SK-N-SH (cell line): ENCODE measurements around the gene PTPN14. TPM values are rescaled to one million over a fixed set of nuclear protein-coding genes. Genes with fewer than 3 reads are reported as not detected.

Experiments used
- CTCF ChIA-PET: fragments of 300-600, 350-600 bp; formaldehyde crosslinking; extraction: SDS; loops from one replicate; lab custom pipeline; 2021; lab: Yijun Ruan, JAX
- POLR2A ChIA-PET: fragments of 350-600 bp; sonication (Branson Sonifier 250); formaldehyde crosslinking; extraction: SDS; loops from one replicate; lab custom pipeline; 2020; ENCODE audit warnings: antibody characterized with exemption, inconsistent platforms; lab: Yijun Ruan, JAX
- DNase-seq: peaks from one replicate; pipeline ENCODE4 v3.0.0; 2012
- H2AFZ ChIP-seq: fragments of 200-600 bp; sonication (generic); 2 replicates; pipeline ENCODE4 v1.8.1; 2016; ENCODE audit warnings: antibody characterized with exemption, mild to moderate bottlenecking, low read depth
- H3F3A ChIP-seq: fragments of 200-600 bp; sonication (generic); replicated peaks from 2 replicates; pipeline ENCODE3; 2016; ENCODE audit warnings: antibody characterized with exemption, mild to moderate bottlenecking; ENCODE audit not compliant: insufficient read depth
- H3K27ac ChIP-seq, 2 experiments: fragments of 200-500 bp in 1 of 2; fragments of 200-600 bp in 1 of 2; sonication (Bioruptor generic) in 1 of 2; sonication (generic), shearing (Covaris generic) in 1 of 2; 2 replicates each; pipeline versions ENCODE4 v1.5.1 to v1.6.1; 2014 to 2016; ENCODE audit warnings: low read depth in 2 of 2, inconsistent platforms in 1 of 2, low read length in 1 of 2, mild to moderate bottlenecking in 1 of 2, mixed read lengths in 1 of 2
- H3K27me3 ChIP-seq: fragments of 200-600 bp; sonication (generic), shearing (Covaris generic); 2 replicates; pipeline ENCODE4 v1.6.1; 2016; ENCODE audit warnings: mixed run types; ENCODE audit not compliant: insufficient read depth
- H3K36me3 ChIP-seq, 2 experiments: fragments of 200-500 bp in 1 of 2; fragments of 200-600 bp in 1 of 2; sonication (Bioruptor generic) in 1 of 2; sonication (generic) in 1 of 2; replicated peaks in 1 of 2; 2 replicates each; pipeline versions ENCODE3 to v1.5.1; 2014 to 2016; ENCODE audit warnings: low read length in 1 of 2, mild to moderate bottlenecking in 1 of 2; ENCODE audit not compliant: insufficient read depth in 2 of 2, control insufficient read depth in 1 of 2
- H3K4me1 ChIP-seq, 2 experiments: fragments of 200-500 bp in 1 of 2; fragments of 200-600 bp in 1 of 2; sonication (Bioruptor generic) in 1 of 2; sonication (generic), shearing (Covaris generic) in 1 of 2; 2 replicates each; pipeline versions ENCODE4 v1.5.1 to v1.6.1; 2014 to 2016; ENCODE audit warnings: low read depth in 1 of 2, low read length in 1 of 2, mixed run types in 1 of 2; ENCODE audit not compliant: insufficient read depth in 2 of 2, control insufficient read depth in 1 of 2
- H3K4me2 ChIP-seq: fragments of 200-600 bp; sonication (generic), shearing (Covaris generic); 2 replicates; pipeline ENCODE4 v1.6.1; 2017; ENCODE audit warnings: mixed run types
- H3K4me3 ChIP-seq, 2 experiments: fragments of 200-500 bp in 1 of 2; fragments of 200-600 bp in 1 of 2; sonication (Bioruptor generic) in 1 of 2; sonication (generic), shearing (Covaris generic) in 1 of 2; 2 replicates each; pipeline versions ENCODE4 v1.5.1 to v1.8.1; 2014 to 2016; ENCODE audit warnings: low read depth in 2 of 2, inconsistent platforms in 1 of 2, low read length in 1 of 2, mild to moderate bottlenecking in 1 of 2, mixed read lengths in 1 of 2, moderate library complexity in 1 of 2
- H3K79me2 ChIP-seq: fragments of 200-600 bp; sonication (generic); 2 replicates; pipeline ENCODE4 v1.8.1; 2017; ENCODE audit warnings: mild to moderate bottlenecking; ENCODE audit not compliant: insufficient read depth
- H3K9ac ChIP-seq: fragments of 200-600 bp; sonication (generic); 2 replicates; pipeline ENCODE4 v1.6.1; 2017; ENCODE audit warnings: mixed run types
- H3K9me2 ChIP-seq: fragments of 200-600 bp; sonication (generic); 2 replicates; pipeline ENCODE4 v1.6.1; 2017; ENCODE audit warnings: mixed run types
- H3K9me3 ChIP-seq: fragments of 200-600 bp; sonication (generic); 2 replicates; pipeline ENCODE4 v1.6.1; 2017; ENCODE audit warnings: mixed run types, mild to moderate bottlenecking, moderate library complexity
- H4K20me1 ChIP-seq: fragments of 200-600 bp; sonication (generic); 2 replicates; pipeline ENCODE4 v1.6.1; 2017; ENCODE audit warnings: mild to moderate bottlenecking, mixed run types; ENCODE audit not compliant: insufficient read depth
- ELF1 ChIP-seq: IDR thresholded peaks from 2 replicates; pipeline ENCODE4 v1.4.0; 2012
- EZH2phosphoT487 ChIP-seq: fragments of 200-600 bp; sonication (generic); IDR thresholded peaks from 2 replicates; pipeline ENCODE4 v1.6.1; 2017; ENCODE audit warnings: low read depth, mixed run types, mild to moderate bottlenecking, antibody characterized with exemption, moderate library complexity, borderline replicate concordance
- FOSL2 ChIP-seq: IDR thresholded peaks from 2 replicates; pipeline ENCODE4 v1.4.0; 2012; ENCODE audit warnings: low read depth, mild to moderate bottlenecking, moderate library complexity, borderline replicate concordance
- FOXM1 ChIP-seq: IDR thresholded peaks from 2 replicates; pipeline ENCODE4 v1.4.0; 2012; ENCODE audit warnings: low read depth, mild to moderate bottlenecking
- MEF2A ChIP-seq: IDR thresholded peaks from 2 replicates; pipeline ENCODE4 v1.4.0; 2012; ENCODE audit warnings: low read depth, borderline replicate concordance
- MXI1 ChIP-seq: IDR thresholded peaks from 2 replicates; pipeline ENCODE4 v1.6.1; 2012; ENCODE audit warnings: mild to moderate bottlenecking, low read depth, low read length, improper control_type of control experiment
- NFIC ChIP-seq: IDR thresholded peaks from 2 replicates; pipeline ENCODE4 v1.4.0; 2012; ENCODE audit warnings: borderline replicate concordance
- NRF1 ChIP-seq: IDR thresholded peaks from 2 replicates; pipeline ENCODE4 v1.6.1; 2012; ENCODE audit warnings: low read depth, mild to moderate bottlenecking, low read length
- RCOR1 ChIP-seq: fragments of 150-350 bp; IDR thresholded peaks from 2 replicates; pipeline ENCODE4 v1.6.1; 2017; ENCODE audit warnings: antibody characterized with exemption, low read length
- SIN3A ChIP-seq: IDR thresholded peaks from 2 replicates; pipeline ENCODE4 v1.6.1; 2012; ENCODE audit warnings: low read depth, mild to moderate bottlenecking, low read length, moderate library complexity, borderline replicate concordance
- TEAD4 ChIP-seq: IDR thresholded peaks from 2 replicates; pipeline ENCODE4 v1.4.0; 2012; ENCODE audit warnings: mild to moderate bottlenecking, borderline replicate concordance; ENCODE audit not compliant: insufficient read depth
- USF2 ChIP-seq: fragments of 150-350 bp; IDR thresholded peaks from 2 replicates; pipeline ENCODE4 v1.6.1; 2017; ENCODE audit warnings: antibody characterized with exemption, low read length, low read depth, borderline replicate concordance
- ZBTB33 ChIP-seq: IDR thresholded peaks from 2 replicates; pipeline ENCODE4 v1.4.0; 2012; ENCODE audit warnings: low read depth, borderline replicate concordance
- WGBS: methylation state at CpG from one replicate; pipeline ENCODE4 v1.1.6; 2017; ENCODE audit warnings: low lambda C conversion rate; 5-methylcytosine and 5-hydroxymethylcytosine counted together
- polyA plus RNA-seq, 3 experiments: library from polyadenylated mRNA; depleted of rRNA; stranded (reverse); fragments of >200 nt; gene quantifications; 2 replicates each; pipeline ENCODE4 v1.2.3, GENCODE V29; 2012
- TF ChIP-seq, protein P1 (sequence below): IDR thresholded peaks from 2 replicates; pipeline ENCODE4 v1.6.1; 2012; ENCODE audit warnings: mild to moderate bottlenecking, low read depth, low read length, moderate library complexity

PTPN14 gene
- polyA plus RNA-seq, 1 of the 3 experiments (the other 2 are of a cell fraction): 12.8 TPM

- no peak overlapping the region for H3K4me3 ChIP-seq
- 95% methylated on average over 12 of the region's 12 CpGs for WGBS
- no peaks in the 10 kb centered on the region for H3K9me3 ChIP-seq
- no peaks in the 10 kb centered on the region for H3F3A ChIP-seq
- no peak overlapping the region for H3K9ac ChIP-seq
- CTCF ChIA-PET: interaction anchor here (0.9 to 13.9 kb wide), 24 partner anchors 9 to 1196 kb away, joined by 3 to 393 read pairs (median 18); no protein-coding TSS in a partner anchor
- no peaks in the 10 kb centered on the region for H3K79me2 ChIP-seq
- H3K36me3 ChIP-seq: peaks cover 0 to 33% of the 10 kb centered on the region in 2 experiments
- H3K9me2 ChIP-seq: no peaks in the 10 kb centered on the region
- H3K4me2 ChIP-seq: no peak overlapping the region
- DNase-seq: no peak
- POLR2A ChIA-PET: interaction anchor here (0.5 kb wide), 1 partner anchor 8 kb away, joined by 3 read pairs; no protein-coding TSS in a partner anchor
- no peak overlapping the region for H3K27ac ChIP-seq
- peaks cover 0 to 7% of the 10 kb centered on the region in 2 experiments; a peak in 1 of 4 replicates for H3K4me1 ChIP-seq
- TF ChIP-seq NFIC (no peak), FOXM1 (no peak), MXI1 (no peak), FOSL2 (no peak), RCOR1 (no peak), ZBTB33 (no peak), TEAD4 (no peak), NRF1 (no peak), USF2 (no peak)
- TF ChIP-seq, protein P1, sequence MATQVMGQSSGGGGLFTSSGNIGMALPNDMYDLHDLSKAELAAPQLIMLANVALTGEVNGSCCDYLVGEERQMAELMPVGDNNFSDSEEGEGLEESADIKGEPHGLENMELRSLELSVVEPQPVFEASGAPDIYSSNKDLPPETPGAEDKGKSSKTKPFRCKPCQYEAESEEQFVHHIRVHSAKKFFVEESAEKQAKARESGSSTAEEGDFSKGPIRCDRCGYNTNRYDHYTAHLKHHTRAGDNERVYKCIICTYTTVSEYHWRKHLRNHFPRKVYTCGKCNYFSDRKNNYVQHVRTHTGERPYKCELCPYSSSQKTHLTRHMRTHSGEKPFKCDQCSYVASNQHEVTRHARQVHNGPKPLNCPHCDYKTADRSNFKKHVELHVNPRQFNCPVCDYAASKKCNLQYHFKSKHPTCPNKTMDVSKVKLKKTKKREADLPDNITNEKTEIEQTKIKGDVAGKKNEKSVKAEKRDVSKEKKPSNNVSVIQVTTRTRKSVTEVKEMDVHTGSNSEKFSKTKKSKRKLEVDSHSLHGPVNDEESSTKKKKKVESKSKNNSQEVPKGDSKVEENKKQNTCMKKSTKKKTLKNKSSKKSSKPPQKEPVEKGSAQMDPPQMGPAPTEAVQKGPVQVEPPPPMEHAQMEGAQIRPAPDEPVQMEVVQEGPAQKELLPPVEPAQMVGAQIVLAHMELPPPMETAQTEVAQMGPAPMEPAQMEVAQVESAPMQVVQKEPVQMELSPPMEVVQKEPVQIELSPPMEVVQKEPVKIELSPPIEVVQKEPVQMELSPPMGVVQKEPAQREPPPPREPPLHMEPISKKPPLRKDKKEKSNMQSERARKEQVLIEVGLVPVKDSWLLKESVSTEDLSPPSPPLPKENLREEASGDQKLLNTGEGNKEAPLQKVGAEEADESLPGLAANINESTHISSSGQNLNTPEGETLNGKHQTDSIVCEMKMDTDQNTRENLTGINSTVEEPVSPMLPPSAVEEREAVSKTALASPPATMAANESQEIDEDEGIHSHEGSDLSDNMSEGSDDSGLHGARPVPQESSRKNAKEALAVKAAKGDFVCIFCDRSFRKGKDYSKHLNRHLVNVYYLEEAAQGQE: no peak
- H2AFZ ChIP-seq: no peak overlapping the region
- H4K20me1 ChIP-seq: no peaks in the 10 kb centered on the region
- no peaks in the 10 kb centered on the region for H3K27me3 ChIP-seq
These were observed 220.7 kb downstream of the PTPN14 start for GRCh38 chr1:214330715-214331114.

DNA sequence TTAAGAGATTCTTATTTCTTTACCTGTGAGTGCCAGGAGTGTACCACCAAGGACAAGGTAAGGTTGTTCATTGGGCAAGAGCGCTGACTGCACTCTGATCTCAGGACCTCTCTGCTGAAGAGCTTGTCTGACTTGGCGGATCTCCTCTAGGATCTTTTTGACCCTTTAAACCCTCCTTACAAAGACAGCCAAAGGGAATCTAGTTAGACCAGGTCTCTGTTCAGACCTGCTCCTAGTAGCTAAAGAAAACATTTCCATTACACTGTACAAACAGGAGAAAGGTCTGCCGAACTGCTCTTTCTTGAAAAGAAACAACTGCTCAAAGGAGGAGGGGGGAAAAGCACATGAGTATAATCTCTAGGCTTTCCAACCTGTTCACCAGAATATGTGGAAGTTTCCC lies 221.2 kb downstream of the PTPN14 start:
- CTCF ChIA-PET: interaction anchor here (0.8 to 13.9 kb wide), 16 partner anchors 8 to 1197 kb away, joined by 3 to 393 read pairs (median 14); no protein-coding TSS in a partner anchor
- no peak overlapping the region for H2AFZ ChIP-seq

More for the DNA sequence above, 221.2 kb downstream of the PTPN14 start:
- Histone ChIP-seq H3F3A (no peaks in the 10 kb centered on the region), H3K4me3 (no peak overlapping the region), H3K9ac (no peak overlapping the region), H4K20me1 (no peaks in the 10 kb centered on the region), H3K9me3 (no peaks in the 10 kb centered on the region), H3K79me2 (no peaks in the 10 kb centered on the region), H3K4me2 (no peak overlapping the region), H3K9me2 (no peaks in the 10 kb centered on the region), H3K4me1 (peaks cover 0 to 7% of the 10 kb centered on the region in 2 experiments; a peak in 1 of 4 replicates), H3K36me3 (peaks cover 0 to 30% of the 10 kb centered on the region in 2 experiments), H3K27ac (no peak overlapping the region), H3K27me3 (no peaks in the 10 kb centered on the region)
- POLR2A ChIA-PET: interaction anchor here (0.5 kb wide), 1 partner anchor 9 kb away, joined by 3 read pairs; no protein-coding TSS in a partner anchor
- 88% methylated on average over 3 of the region's 3 CpGs for WGBS
- TF ChIP-seq ELF1 (no peak), SIN3A (no peak), EZH2phosphoT487 (no peak), FOXM1 (no peak), MEF2A (no peak)
- TF ChIP-seq, all 33 proteins: peak for 0
- no peak for DNase-seq
